ENCODE data around the gene GLB1L2.

- TF ChIP-seq POU2F2 (IDR thresholded peaks at IDR 0.05; ENCODE audit: low read depth, low read length): no peak
- no peak for TF ChIP-seq POLR2AphosphoS5 (IDR thresholded peaks at IDR 0.05; ENCODE audit: low read depth, low read length)
- TF ChIP-seq TAF1 (IDR thresholded peaks at IDR 0.05; ENCODE audit: low read depth, low read length): no peak
- no peak for TF ChIP-seq POLR2A (IDR thresholded peaks at IDR 0.05; ENCODE audit: low read depth, low read length)
- TF ChIP-seq SPI1 (IDR thresholded peaks at IDR 0.05; ENCODE audit: low read depth, low read length): no peak
These were observed 91.3 kb downstream of the GLB1L2 start for GRCh38 chr11:134423106-134423505.
